Type B pancreatic cell (in vitro differentiated cells): ENCODE measurements around the gene SGIP1. TPM values are rescaled to one million over a fixed set of nuclear protein-coding genes. Genes with fewer than 3 reads are reported as not detected.

ENCODE experiments used
- DNase-seq: peaks from one replicate; pipeline ENCODE4 v3.0.0; 2021; ENCODE audit warnings: mixed read lengths; ENCODE audit not compliant: unreplicated experiment; ENCODE audit errors: extremely low spot score
- H3K27ac Mint-ChIP-seq: 2 replicates; pipeline ENCODE4 v1.8.0; 2021; ENCODE audit warnings: mild to moderate bottlenecking, mixed read lengths
- H3K27me3 Mint-ChIP-seq: 2 replicates; pipeline ENCODE4 v1.8.0; 2021; ENCODE audit warnings: mixed read lengths
- H3K36me3 Mint-ChIP-seq: 2 replicates; pipeline ENCODE4 v1.8.0; 2021; ENCODE audit warnings: mixed read lengths
- H3K4me1 Mint-ChIP-seq: one replicate; pipeline ENCODE4 v1.8.0; 2021; ENCODE audit warnings: mixed read lengths; ENCODE audit not compliant: unreplicated experiment
- H3K4me3 Mint-ChIP-seq: 2 replicates; pipeline ENCODE4 v1.8.0; 2021; ENCODE audit warnings: mild to moderate bottlenecking, mixed read lengths
- H3K9me3 Mint-ChIP-seq: 2 replicates; pipeline ENCODE4 v1.8.0; 2021; ENCODE audit warnings: mixed read lengths
- CTCF ChIP-seq: fragments of 200-600 bp; sonication (generic); conservative IDR thresholded peaks from 2 replicates; pipeline ENCODE4 v1.5.0; 2021; ENCODE audit warnings: antibody characterized with exemption, mild to moderate bottlenecking
- total RNA-seq: library from RNA; stranded (reverse); gene quantifications from 2 replicates; pipeline ENCODE4 v1.2.1, GENCODE V29; 2021; ENCODE audit warnings: low replicate concordance

The SGIP1 gene
- total RNA-seq, 1 donor from 2014 or later = 3.4 TPM

- no peak overlapping the region for H3K27ac Mint-ChIP-seq
- peaks cover 7% of the 10 kb centered on the region for H3K27me3 Mint-ChIP-seq
- H3K36me3 Mint-ChIP-seq = no peaks in the 10 kb centered on the region
These were observed 240.5 kb downstream of the SGIP1 start for GRCh38 chr1:66774438-66774837.

GRCh38 chr1:66775646-66776045 is 241.7 kb downstream of the SGIP1 start:
- peaks cover 4% of the 10 kb centered on the region for H3K4me1 Mint-ChIP-seq
- peaks cover 11% of the 10 kb centered on the region for H3K27me3 Mint-ChIP-seq
- no peak for DNase-seq
- H3K9me3 Mint-ChIP-seq = no peaks in the 10 kb centered on the region
- no peak for TF ChIP-seq CTCF
- H3K4me3 Mint-ChIP-seq = no peak overlapping the region
- H3K27ac Mint-ChIP-seq = no peak overlapping the region
- H3K36me3 Mint-ChIP-seq = no peaks in the 10 kb centered on the region

More at GRCh38 chr1:66774438-66774837, 240.5 kb downstream of the SGIP1 start:
- TF ChIP-seq CTCF = no peak
- H3K4me3 Mint-ChIP-seq = no peak overlapping the region
- no peaks in the 10 kb centered on the region for H3K9me3 Mint-ChIP-seq
- peaks cover 4% of the 10 kb centered on the region for H3K4me1 Mint-ChIP-seq
- no peak for DNase-seq

GRCh38 chr1:66777831-66778230 is 243.9 kb downstream of the SGIP1 start:
- DNase-seq = no peak
- Mint-ChIP-seq H3K4me1 (peaks cover 4% of the 10 kb centered on the region), H3K36me3 (no peaks in the 10 kb centered on the region), H3K27me3 (peaks cover 11% of the 10 kb centered on the region), H3K27ac (no peak overlapping the region), H3K9me3 (no peaks in the 10 kb centered on the region), H3K4me3 (no peak overlapping the region)
- no peak for TF ChIP-seq CTCF

DNA sequence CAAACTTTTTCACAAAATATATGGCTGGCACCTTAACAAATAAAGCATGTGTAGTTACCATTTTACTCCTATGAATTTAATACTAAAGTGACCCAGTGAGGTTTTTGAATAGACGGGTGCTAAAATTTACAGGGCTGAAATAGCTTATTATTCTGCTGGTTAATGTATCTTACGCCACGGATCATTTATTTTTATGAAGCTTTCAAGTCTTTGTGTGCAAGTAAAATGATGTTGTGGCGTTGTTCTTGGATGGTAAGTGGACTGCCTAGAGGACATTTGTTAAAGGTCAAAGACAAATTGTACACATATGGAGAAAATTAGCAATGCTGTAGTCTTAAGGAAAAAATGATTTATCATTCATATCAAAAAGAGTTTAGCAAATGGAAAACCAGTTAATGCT is 244.3 kb downstream of the SGIP1 start:
- Mint-ChIP-seq H3K36me3 (no peaks in the 10 kb centered on the region), H3K4me1 (peaks cover 4% of the 10 kb centered on the region), H3K9me3 (no peaks in the 10 kb centered on the region), H3K4me3 (no peak overlapping the region), H3K27me3 (peaks cover 11% of the 10 kb centered on the region), H3K27ac (no peak overlapping the region)
- no peak for DNase-seq
- no peak for TF ChIP-seq CTCF

DNA sequence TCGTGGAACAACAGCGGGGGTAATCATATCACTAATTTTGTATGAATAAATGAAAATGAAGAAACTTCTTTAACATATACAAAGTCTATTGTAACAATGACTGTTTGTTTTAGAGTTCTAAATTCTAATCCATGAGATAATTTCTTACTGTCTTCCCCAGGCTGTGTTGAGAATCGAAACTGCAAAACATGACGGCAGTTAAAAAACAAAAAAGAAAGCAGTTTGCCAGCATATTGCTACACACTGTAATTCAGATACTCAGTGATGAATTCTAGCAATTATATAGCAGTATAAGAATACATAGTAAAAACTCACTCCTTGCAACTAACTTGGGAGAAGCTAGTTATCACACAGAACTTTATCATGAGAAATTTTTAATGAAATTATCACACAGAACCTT is 245.0 kb downstream of the SGIP1 start:
- H3K4me1 Mint-ChIP-seq = peaks cover 4% of the 10 kb centered on the region
- peaks cover 11% of the 10 kb centered on the region for H3K27me3 Mint-ChIP-seq
- DNase-seq = no peak
- H3K4me3 Mint-ChIP-seq = no peak overlapping the region
- no peak overlapping the region for H3K27ac Mint-ChIP-seq
- H3K36me3 Mint-ChIP-seq = no peaks in the 10 kb centered on the region
- TF ChIP-seq CTCF = no peak
- no peaks in the 10 kb centered on the region for H3K9me3 Mint-ChIP-seq
